Gastroesophageal sphincter (tissue), 3 donors: ENCODE measurements around the gene LSAMP.

Experiments
- CTCF ChIP-seq, 4 experiments: fragments of 200-600 bp in 2 of 4; fragments of 450-650 bp in 2 of 4; sonication (generic) in 1 of 4; IDR thresholded peaks; one replicate each; pipeline ENCODE4 v1.5.1; 2017 to 2019; ENCODE audit warnings: antibody characterized with exemption in 4 of 4, mild to moderate bottlenecking in 2 of 4, moderate library complexity in 2 of 4
- POLR2A ChIP-seq, 2 donors: fragments of 450-650 bp; IDR thresholded peaks; one replicate each; pipeline ENCODE4 v1.6.1; 2017; ENCODE audit warnings: antibody characterized with exemption in 2 of 2, mild to moderate bottlenecking in 2 of 2, moderate library complexity in 1 of 2
- POLR2AphosphoS5 ChIP-seq: sonication (generic); formaldehyde crosslinking; IDR thresholded peaks from one replicate; pipeline ENCODE4 v1.6.1; 2017; ENCODE audit warnings: antibody characterized with exemption

- no peak for TF ChIP-seq POLR2AphosphoS5
- no peak for TF ChIP-seq CTCF (IDR thresholded peaks at IDR 0.05)
- no peak for TF ChIP-seq POLR2A (IDR thresholded peaks at IDR 0.05)
Measured at GRCh38 chr3:116069024-116069423, 376.3 kb downstream of the LSAMP start.
